CD4-positive, CD25-positive, alpha-beta regulatory T cell (primary cell): ENCODE data around the gene LIPM. TPM values are rescaled to one million over a fixed set of nuclear protein-coding genes. Genes with fewer than 3 reads are reported as not detected.

Experiments used
- ATAC-seq, 2 donors: fragments of 150-1000 bp; cut with Tn5 transposase; one replicate each; pipeline ENCODE4 v1.10.0; 2021; ENCODE audit warnings: low read depth in 2 of 2, moderate number of reproducible peaks in 2 of 2, moderate library complexity in 1 of 2
- DNase-seq, 3 donors: peaks; one replicate each; pipeline versions ENCODE4 v3.0.0 to v3.0.0-alpha.2; 2012 to 2022; ENCODE audit warnings: mixed read lengths in 1 of 3
- H3K27ac ChIP-seq: one replicate; pipeline ENCODE4 v1.7.0; 2013; ENCODE audit warnings: mild to moderate bottlenecking, low read length; ENCODE audit not compliant: insufficient read depth, poor library complexity, severe bottlenecking
- H3K27me3 ChIP-seq: one replicate; pipeline ENCODE4 v1.7.0; 2013; ENCODE audit warnings: low read length; ENCODE audit not compliant: control insufficient read depth, insufficient read depth
- H3K36me3 ChIP-seq: one replicate; pipeline ENCODE4 v1.7.0; 2013; ENCODE audit warnings: mild to moderate bottlenecking, low read length, moderate library complexity; ENCODE audit not compliant: control insufficient read depth, insufficient read depth
- H3K4me1 ChIP-seq: 2 replicates; pipeline ENCODE4 v1.7.0; 2013; ENCODE audit warnings: mild to moderate bottlenecking, low read length; ENCODE audit not compliant: insufficient read depth, control insufficient read depth, poor library complexity, severe bottlenecking
- H3K4me3 ChIP-seq: one replicate; pipeline ENCODE4 v1.7.0; 2013; ENCODE audit warnings: low read depth, mild to moderate bottlenecking, low read length, moderate library complexity
- H3K9me3 ChIP-seq, 2 experiments: 1 replicate in 1 of 2; 2 replicates in 1 of 2; pipeline ENCODE4 v1.7.0; 2013; ENCODE audit warnings: low read length in 2 of 2, mild to moderate bottlenecking in 1 of 2, moderate library complexity in 1 of 2; ENCODE audit not compliant: control insufficient read depth in 2 of 2
- H3K27ac Mint-ChIP-seq, 3 donors: one replicate each; pipeline ENCODE4 v1.8.0; 2020 to 2022; ENCODE audit warnings: mild to moderate bottlenecking in 3 of 3, mixed read lengths in 3 of 3, moderate library complexity in 2 of 3
- H3K27me3 Mint-ChIP-seq: one replicate; pipeline ENCODE4 v1.8.0; 2022; ENCODE audit warnings: mild to moderate bottlenecking, mixed read lengths
- H3K36me3 Mint-ChIP-seq: one replicate; pipeline ENCODE4 v1.8.0; 2020; ENCODE audit warnings: mixed read lengths
- H3K4me1 Mint-ChIP-seq, 4 donors: one replicate each; pipeline ENCODE4 v1.8.0; 2020 to 2022; ENCODE audit warnings: mixed read lengths in 4 of 4, mild to moderate bottlenecking in 1 of 4
- H3K4me3 Mint-ChIP-seq, 4 donors: one replicate each; pipeline ENCODE4 v1.8.0; 2020 to 2022; ENCODE audit warnings: mild to moderate bottlenecking in 4 of 4, mixed read lengths in 4 of 4, moderate library complexity in 3 of 4
- H3K9me3 Mint-ChIP-seq, 7 donors: one replicate each; pipeline ENCODE4 v1.8.0; 2020 to 2022; ENCODE audit warnings: mixed read lengths in 7 of 7, mild to moderate bottlenecking in 3 of 7, moderate library complexity in 2 of 7
- polyA plus RNA-seq, 4 donors: library from polyadenylated mRNA; unstranded; fragments of 300-500 nt; fragmentation: Illumina TruSeq; gene quantifications; one replicate each; pipeline ENCODE4 v1.2.3, GENCODE V29; 2021
- total RNA-seq: library from RNA; stranded (reverse); gene quantifications from one replicate; pipeline ENCODE4 v1.2.3, GENCODE V29; 2022

Gene LIPM
- total RNA-seq (not detected), polyA plus RNA-seq (not detected)

GRCh38 chr10:88802523-88803285 is at the start of gene LIPM:
TSS of gene LIPM (plus strand) at chr10:88802730. CDS start at chr10:88802897, 167 bp downstream.
- no peaks in the 10 kb centered on the region for H3K9me3 Mint-ChIP-seq
- H3K27ac ChIP-seq: no peak within 1 kb of the TSS
- DNase-seq: no peak

GRCh38 chr10:88754287-88754686 is 48.2 kb upstream of the LIPM start:
- DNase-seq (no peak), ATAC-seq (no peak)
- H3K4me3 Mint-ChIP-seq: no peak overlapping the region
- Histone ChIP-seq H3K4me1 (no peaks in the 10 kb centered on the region), H3K4me3 (no peak overlapping the region), H3K9me3 (no peaks in the 10 kb centered on the region), H3K27ac (no peak overlapping the region), H3K27me3 (no peaks in the 10 kb centered on the region), H3K36me3 (no peaks in the 10 kb centered on the region)
- no peaks in the 10 kb centered on the region for H3K36me3 Mint-ChIP-seq
- no peaks in the 10 kb centered on the region for H3K9me3 Mint-ChIP-seq
- H3K27me3 Mint-ChIP-seq: peaks cover 29% of the 10 kb centered on the region
- no peak overlapping the region for H3K27ac Mint-ChIP-seq
- H3K4me1 Mint-ChIP-seq: peaks cover 0 to 4% (median 2%) of the 10 kb centered on the region in 4 donors

More at GRCh38 chr10:88802523-88803285, at the start of gene LIPM:
- no peaks in the 10 kb centered on the region for H3K9me3 ChIP-seq
- no peaks in the 10 kb centered on the region for H3K4me1 ChIP-seq
- H3K36me3 Mint-ChIP-seq: no peaks in the 10 kb centered on the region
- no peak within 1 kb of the TSS for H3K4me3 ChIP-seq
- no peak for ATAC-seq
- H3K27me3 Mint-ChIP-seq: peaks cover 7% of the 10 kb centered on the region
- no peak within 1 kb of the TSS for H3K4me3 Mint-ChIP-seq
- peaks cover 0 to 4% (median 0%) of the 10 kb centered on the region in 4 donors for H3K4me1 Mint-ChIP-seq
- H3K27me3 ChIP-seq: no peaks in the 10 kb centered on the region
- no peak within 1 kb of the TSS for H3K27ac Mint-ChIP-seq
- H3K36me3 ChIP-seq: no peaks in the 10 kb centered on the region

- H3K9me3 Mint-ChIP-seq: peaks cover 0 to 3% (median 0%) of the 10 kb centered on the region in 7 donors
- peaks cover 19% of the 10 kb centered on the region for H3K27me3 Mint-ChIP-seq
- no peaks in the 10 kb centered on the region for H3K9me3 ChIP-seq
- no peak overlapping the region for H3K4me3 ChIP-seq
- H3K4me1 ChIP-seq: no peaks in the 10 kb centered on the region
- ATAC-seq (no peak), DNase-seq (no peak)
- H3K4me1 Mint-ChIP-seq: peaks cover 6 to 14% (median 7%) of the 10 kb centered on the region in 4 donors
- no peak overlapping the region for H3K27ac ChIP-seq
- H3K36me3 ChIP-seq: no peaks in the 10 kb centered on the region
- H3K36me3 Mint-ChIP-seq: no peaks in the 10 kb centered on the region
- H3K4me3 Mint-ChIP-seq: no peak overlapping the region
- H3K27ac Mint-ChIP-seq: no peak overlapping the region
- H3K27me3 ChIP-seq: no peaks in the 10 kb centered on the region
Measured at GRCh38 chr10:88755753-88756152, 46.8 kb upstream of the LIPM start.

- no peak overlapping the region for H3K4me3 Mint-ChIP-seq
- H3K36me3 Mint-ChIP-seq: no peaks in the 10 kb centered on the region
- Histone ChIP-seq H3K9me3 (no peaks in the 10 kb centered on the region), H3K27me3 (no peaks in the 10 kb centered on the region), H3K4me3 (no peak overlapping the region), H3K36me3 (no peaks in the 10 kb centered on the region), H3K4me1 (no peaks in the 10 kb centered on the region), H3K27ac (no peak overlapping the region)
- DNase-seq (no peak), ATAC-seq (no peak)
- H3K27ac Mint-ChIP-seq: no peak overlapping the region
- peaks cover 19% of the 10 kb centered on the region for H3K27me3 Mint-ChIP-seq
- H3K4me1 Mint-ChIP-seq: peaks cover 6 to 15% (median 7%) of the 10 kb centered on the region in 4 donors
- H3K9me3 Mint-ChIP-seq: peaks cover 0 to 3% (median 0%) of the 10 kb centered on the region in 7 donors
Measured at GRCh38 chr10:88756660-88757059, 45.9 kb upstream of the LIPM start.

GRCh38 chr10:88759366-88760101 is 43.0 kb upstream of the LIPM start, which contains the start of gene LIPN:
TSS of gene LIPN (plus strand) at chr10:88760020. CDS start at chr10:88761406, 1,386 bp downstream.
- H3K9me3 Mint-ChIP-seq: peaks cover 0 to 3% (median 0%) of the 10 kb centered on the region in 7 donors
- no peaks in the 10 kb centered on the region for H3K27me3 ChIP-seq
- peaks cover 11% of the 10 kb centered on the region for H3K27me3 Mint-ChIP-seq
- peak within 1 kb of the TSS in 3 of 4 donors; percentile 37 to 68 (median 49) for H3K4me3 Mint-ChIP-seq
- H3K36me3 ChIP-seq: no peaks in the 10 kb centered on the region
- no peaks in the 10 kb centered on the region for H3K9me3 ChIP-seq
- peak within 1 kb of the TSS; percentile 21 for H3K4me3 ChIP-seq
- H3K36me3 Mint-ChIP-seq: peaks cover 7% of the 10 kb centered on the region
- peaks cover 6 to 17% (median 7%) of the 10 kb centered on the region in 4 donors for H3K4me1 Mint-ChIP-seq
- DNase-seq: peak in 2 of 3 donors; percentile 6 to 80
- H3K27ac Mint-ChIP-seq: peak within 1 kb of the TSS; percentile 2 to 48 (median 42)
- H3K4me1 ChIP-seq: no peaks in the 10 kb centered on the region
- H3K27ac ChIP-seq: no peak within 1 kb of the TSS
- ATAC-seq: peak; percentile 70 to 79

GRCh38 chr10:88762906-88763305 is 39.6 kb upstream of the LIPM start:
- no peak overlapping the region for H3K27ac ChIP-seq
- no peak overlapping the region for H3K4me3 ChIP-seq
- H3K27ac Mint-ChIP-seq: no peak overlapping the region
- H3K27me3 Mint-ChIP-seq: no peaks in the 10 kb centered on the region
- peaks cover 5 to 14% (median 6%) of the 10 kb centered on the region in 4 donors for H3K4me1 Mint-ChIP-seq
- no peaks in the 10 kb centered on the region for H3K4me1 ChIP-seq
- H3K27me3 ChIP-seq: no peaks in the 10 kb centered on the region
- ATAC-seq: no peak
- H3K9me3 Mint-ChIP-seq: peaks cover 0 to 3% (median 0%) of the 10 kb centered on the region in 7 donors
- H3K9me3 ChIP-seq: no peaks in the 10 kb centered on the region
- H3K36me3 ChIP-seq: no peaks in the 10 kb centered on the region
- no peak for DNase-seq
- H3K36me3 Mint-ChIP-seq: peaks cover 11% of the 10 kb centered on the region
- no peak overlapping the region for H3K4me3 Mint-ChIP-seq

- no peak overlapping the region for H3K4me3 ChIP-seq
- no peak for ATAC-seq
- H3K9me3 Mint-ChIP-seq: peaks cover 0 to 3% (median 0%) of the 10 kb centered on the region in 7 donors
- peaks cover 5 to 14% (median 6%) of the 10 kb centered on the region in 4 donors for H3K4me1 Mint-ChIP-seq
- no peak overlapping the region for H3K27ac Mint-ChIP-seq
- H3K36me3 ChIP-seq: no peaks in the 10 kb centered on the region
- H3K27ac ChIP-seq: no peak overlapping the region
- no peak for DNase-seq
- H3K27me3 ChIP-seq: no peaks in the 10 kb centered on the region
- no peaks in the 10 kb centered on the region for H3K4me1 ChIP-seq
- peaks cover 11% of the 10 kb centered on the region for H3K36me3 Mint-ChIP-seq
- no peaks in the 10 kb centered on the region for H3K27me3 Mint-ChIP-seq
- no peak overlapping the region for H3K4me3 Mint-ChIP-seq
- no peaks in the 10 kb centered on the region for H3K9me3 ChIP-seq
Measured at GRCh38 chr10:88763441-88763840, 39.1 kb upstream of the LIPM start.
